Measurements from ENCODE around the gene TEX11.

GRCh38 chrX:70479247-70479921 is 429.1 kb downstream of the TEX11 start:
- TF ChIP-seq POU2F2 (IDR thresholded peaks at IDR 0.05; ENCODE audit: low read depth, low read length) (no peak), POLR2A (IDR thresholded peaks at IDR 0.05; ENCODE audit: low read depth, low read length) (no peak), PAX5 (IDR thresholded peaks at IDR 0.05; ENCODE audit: insufficient read depth, low read length, severe bottlenecking) (no peak), POLR2AphosphoS5 (IDR thresholded peaks at IDR 0.05; ENCODE audit: low read depth, low read length) (no peak)
